NCI-H2029 (cell line): ENCODE measurements around the gene CCDC187.

Experiments used
- DNase-seq: peaks from one replicate; lab custom pipeline; 2025; lab: John Stamatoyannopoulos, UW

CCDC187 gene

GRCh38 chr9:136206602-136207275 lies 97.2 kb downstream of the CCDC187 start:
- no peak for DNase-seq

GRCh38 chr9:136205707-136205992 lies 98.2 kb downstream of the CCDC187 start:
- DNase-seq: no peak

GRCh38 chr9:136204838-136205706 lies 98.8 kb downstream of the CCDC187 start, which contains the start of gene LHX3:
LHX3 (minus strand) TSS chr9:136205128; CDS start chr9:136205012, 116 bp downstream.
- no peak for DNase-seq

- DNase-seq: no peak
These were observed 99.6 kb downstream of the CCDC187 start for GRCh38 chr9:136204145-136204805.

GRCh38 chr9:136203408-136204144 lies 100.3 kb downstream of the CCDC187 start:
- no peak for DNase-seq

- no peak for DNase-seq
These were observed 101.2 kb downstream of the CCDC187 start for GRCh38 chr9:136202454-136203407.

- no peak for DNase-seq
These were observed 102.1 kb downstream of the CCDC187 start for GRCh38 chr9:136201609-136202453.

- no peak for DNase-seq
These were observed 102.7 kb downstream of the CCDC187 start for GRCh38 chr9:136201174-136201573.

- DNase-seq: no peak
These were observed 103.5 kb downstream of the CCDC187 start for GRCh38 chr9:136200424-136200823.
